Measurements from ENCODE around the gene PSMB10.
A peak's percentile ranks its signal among the peaks of the same experiment; 100 is the strongest.
"Not testable (repeated sequence)": the region's sequence is repeated elsewhere in the genome, so short reads cannot be mapped to it uniquely, and the experiment has no call there.

Gene PSMB10

DNA sequence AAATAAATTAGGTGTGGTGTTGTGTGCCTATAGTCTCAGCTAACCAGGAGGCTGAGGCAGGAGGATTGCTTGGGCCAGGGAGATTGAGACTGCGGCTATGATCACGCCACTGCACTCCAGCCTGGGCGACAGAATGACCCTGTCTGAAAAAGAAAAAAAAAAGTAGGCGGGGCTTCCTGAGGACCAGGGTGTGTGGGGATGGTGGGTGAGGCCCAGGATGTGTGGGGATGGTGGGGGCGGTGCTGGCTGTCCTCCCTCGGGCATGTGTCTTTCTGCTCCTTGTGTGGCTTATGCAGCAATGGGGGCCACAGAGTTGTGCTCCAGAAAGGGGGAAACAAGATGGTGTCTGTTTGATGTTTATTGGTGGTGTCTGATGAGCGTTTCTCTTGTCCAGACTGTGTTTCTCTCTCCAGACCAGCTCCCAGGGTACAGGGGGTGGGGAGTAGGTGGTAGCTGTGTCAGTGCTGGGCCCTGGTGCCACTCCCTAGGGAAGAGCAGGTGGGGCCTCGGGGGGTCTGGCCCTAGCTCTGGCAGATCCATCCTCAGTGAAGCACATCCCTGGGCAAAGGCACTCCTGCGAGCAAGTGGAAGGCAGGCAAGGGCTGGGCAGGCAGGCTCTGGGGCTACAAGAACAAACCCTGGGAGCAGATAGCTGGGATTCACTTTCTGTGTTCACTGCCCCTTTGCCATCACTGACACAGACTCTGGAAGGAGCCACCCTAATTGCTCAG lies 5.0 kb upstream of the PSMB10 start:
- DNase-seq: no peak

DNA sequence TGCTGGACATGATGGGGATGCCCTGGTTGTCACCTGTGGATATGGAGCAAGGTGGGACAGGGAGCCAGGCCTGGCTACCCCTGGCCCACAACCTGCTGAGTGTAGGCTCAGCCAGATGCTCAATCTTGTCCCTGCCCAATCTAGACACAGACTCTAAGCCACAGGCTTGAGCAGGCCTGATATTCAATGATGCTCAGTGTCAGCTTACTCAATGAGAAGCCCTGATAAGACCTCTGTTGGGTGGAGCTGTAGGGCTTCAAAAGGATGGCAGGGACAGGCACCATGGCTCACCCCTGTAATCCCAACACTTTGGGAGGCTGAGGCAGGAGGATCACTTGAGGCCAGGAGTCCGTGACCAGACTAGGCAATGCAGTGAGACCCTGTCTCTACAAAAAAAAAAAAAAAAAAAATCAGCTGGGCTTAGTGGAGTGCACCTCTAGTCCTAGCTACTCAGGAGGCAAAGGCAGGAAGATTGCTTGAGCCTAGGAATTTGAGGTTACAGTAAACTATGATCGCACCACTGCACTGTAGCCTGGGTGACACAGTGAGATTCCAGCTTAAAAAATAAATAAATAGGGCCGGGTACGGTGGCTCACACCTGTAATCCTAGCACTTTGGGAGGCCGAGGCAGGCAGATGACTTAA lies 3.9 kb upstream of the PSMB10 start:
- DNase-seq: no peak

DNA sequence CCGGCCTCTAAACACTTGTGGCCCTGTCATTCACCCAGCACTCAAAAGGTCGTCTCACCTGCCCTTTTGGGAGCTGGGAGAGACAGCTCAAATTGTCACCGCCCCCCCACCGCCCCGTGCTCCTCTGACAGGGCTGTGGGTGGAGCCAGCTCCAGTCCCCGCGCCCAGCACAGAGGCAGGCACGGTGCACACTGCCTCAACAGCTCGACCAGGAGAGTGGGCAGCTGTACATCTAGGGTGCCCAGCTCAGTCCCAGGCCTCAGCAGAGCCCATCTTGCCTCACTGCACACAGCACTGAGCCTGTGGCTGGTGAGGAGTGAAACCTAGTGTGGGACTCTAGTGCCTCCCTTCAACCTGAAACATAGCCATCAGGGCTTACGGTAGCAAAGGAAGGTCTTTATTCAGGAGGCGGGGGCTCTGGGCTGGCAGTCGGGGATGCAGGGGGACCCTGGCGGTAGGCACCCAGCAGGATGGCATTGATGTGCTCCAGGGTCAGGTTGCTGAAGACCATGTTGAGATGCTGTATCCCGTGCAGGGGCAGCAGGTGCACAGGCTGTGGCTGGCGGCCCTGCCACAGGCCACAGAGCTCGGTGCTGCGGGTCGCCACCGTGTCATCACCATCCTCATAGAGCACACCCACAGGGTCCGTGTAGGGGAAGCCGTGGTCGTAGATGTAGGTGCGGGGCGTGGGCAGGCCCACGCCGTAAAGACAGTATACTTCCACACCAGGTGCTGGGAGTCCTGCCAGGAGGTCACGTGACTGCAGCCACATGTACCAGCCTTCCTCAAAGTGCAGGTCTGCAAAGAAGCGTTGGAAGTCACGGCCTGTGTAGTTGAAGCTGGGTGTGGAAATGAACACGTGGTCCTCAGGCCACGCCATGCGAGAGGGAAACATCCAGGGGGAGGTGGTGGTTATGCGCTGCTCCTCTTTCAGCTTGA lies 3.1 kb upstream of the PSMB10 start:
- no peak for DNase-seq

DNA sequence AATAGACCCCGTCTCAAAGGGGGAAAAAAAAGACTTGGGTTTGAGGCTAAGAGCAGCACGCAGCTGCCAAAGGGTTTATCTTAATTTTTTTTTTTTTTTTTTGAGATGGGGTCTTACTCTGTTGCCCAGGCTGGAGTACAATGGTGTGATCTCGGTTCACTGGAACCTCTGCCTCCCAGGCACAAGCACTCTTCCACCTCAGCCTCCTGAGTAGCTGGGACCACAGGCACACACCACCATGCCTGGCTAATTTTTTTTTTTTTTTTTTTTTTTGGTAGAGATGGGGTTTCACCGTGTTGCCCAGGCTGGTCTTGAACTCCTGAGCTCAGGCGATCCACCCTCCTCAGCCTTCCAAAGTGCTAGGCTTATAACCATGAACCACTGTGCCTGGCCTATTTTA lies 1.1 kb upstream of the PSMB10 start:
- not testable (repeated sequence) for DNase-seq

DNA sequence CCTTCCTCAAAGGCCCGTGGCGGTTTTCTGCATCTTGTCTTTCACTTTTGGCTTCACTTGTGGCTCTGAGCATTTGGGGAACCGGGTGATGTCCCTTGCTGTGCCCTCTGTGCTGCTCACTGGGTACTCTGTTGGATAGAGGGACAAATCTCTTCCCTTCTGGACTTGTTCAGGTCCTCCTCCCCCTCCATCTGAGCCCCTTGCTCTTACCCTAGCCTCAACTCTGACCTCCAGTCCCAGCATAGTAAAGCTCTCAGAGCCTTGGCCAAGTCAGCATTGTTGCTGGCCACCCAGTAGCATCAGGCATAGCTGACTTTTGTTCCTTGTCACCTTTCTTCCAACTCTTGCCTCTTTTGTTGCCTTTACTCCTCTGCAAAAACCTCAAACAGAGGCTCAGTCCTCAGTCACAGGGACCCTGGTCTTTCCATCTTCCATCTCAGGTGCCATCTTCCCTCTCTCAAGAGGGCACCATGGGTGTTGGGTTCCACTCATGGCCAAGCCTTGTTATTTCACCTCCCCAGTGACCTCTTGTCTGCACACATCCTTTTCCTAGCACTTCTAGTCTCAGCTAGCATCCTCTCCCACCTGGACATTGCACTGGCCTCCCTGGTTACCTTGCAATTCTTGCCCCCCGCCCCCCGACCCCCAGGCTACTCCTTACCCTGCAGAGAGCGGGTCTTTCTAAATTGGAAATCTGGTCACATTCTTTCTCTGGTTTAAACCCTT lies 393 bp upstream of the PSMB10 start:
- no peak for DNase-seq

DNA sequence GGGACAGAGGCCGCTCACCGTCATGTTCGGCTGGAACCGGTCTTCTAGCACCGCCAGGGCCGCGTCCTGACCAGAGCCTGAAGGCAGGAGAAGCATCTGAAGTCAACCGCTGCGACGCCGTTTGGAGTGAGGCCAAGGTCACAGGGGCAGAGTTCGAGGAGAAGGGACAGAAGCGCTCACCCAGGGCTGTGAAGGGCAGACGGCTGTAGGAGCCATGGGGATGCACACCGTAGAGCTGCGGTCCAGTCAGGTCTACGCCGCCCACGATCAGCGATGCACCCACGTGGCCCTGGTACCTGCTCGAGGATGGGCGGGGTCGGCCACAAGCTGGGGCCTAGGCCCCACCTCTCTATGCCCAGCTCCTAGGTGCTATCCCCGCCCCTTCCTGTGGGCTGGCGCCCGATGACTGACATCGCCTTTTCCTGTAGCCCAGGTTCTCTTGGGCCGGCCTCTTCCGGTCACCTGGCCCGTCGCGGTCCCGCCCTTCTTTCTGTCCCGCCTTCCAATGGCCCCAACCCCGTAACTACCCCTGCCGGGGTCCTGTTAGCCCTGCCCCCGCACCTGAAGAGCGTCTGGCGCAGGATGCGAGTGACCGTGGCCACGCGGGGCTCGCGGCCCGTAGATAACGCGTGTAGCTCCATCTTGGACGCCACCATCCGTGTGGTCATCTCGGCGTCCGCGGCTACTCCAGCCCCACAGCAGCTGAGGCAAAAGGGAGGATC lies 1.1 kb downstream of the PSMB10 start:
- peak; percentile 66 to 77 for DNase-seq

DNA sequence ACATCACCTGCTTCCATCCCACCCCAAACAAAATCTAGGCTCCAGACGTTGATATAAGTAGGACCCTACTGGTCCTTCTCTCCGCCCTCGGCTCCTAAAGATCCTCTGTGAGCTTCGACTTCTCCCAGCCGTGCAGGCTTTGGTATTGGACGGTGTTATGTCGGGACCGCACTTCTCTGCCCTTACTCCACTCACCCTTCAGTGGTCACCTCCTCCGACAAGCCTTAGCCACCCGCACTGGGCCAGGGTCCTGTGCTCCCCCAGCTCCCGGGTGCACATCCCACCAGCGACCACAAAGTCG lies 1.6 kb downstream of the PSMB10 start:
- no peak for DNase-seq

DNA sequence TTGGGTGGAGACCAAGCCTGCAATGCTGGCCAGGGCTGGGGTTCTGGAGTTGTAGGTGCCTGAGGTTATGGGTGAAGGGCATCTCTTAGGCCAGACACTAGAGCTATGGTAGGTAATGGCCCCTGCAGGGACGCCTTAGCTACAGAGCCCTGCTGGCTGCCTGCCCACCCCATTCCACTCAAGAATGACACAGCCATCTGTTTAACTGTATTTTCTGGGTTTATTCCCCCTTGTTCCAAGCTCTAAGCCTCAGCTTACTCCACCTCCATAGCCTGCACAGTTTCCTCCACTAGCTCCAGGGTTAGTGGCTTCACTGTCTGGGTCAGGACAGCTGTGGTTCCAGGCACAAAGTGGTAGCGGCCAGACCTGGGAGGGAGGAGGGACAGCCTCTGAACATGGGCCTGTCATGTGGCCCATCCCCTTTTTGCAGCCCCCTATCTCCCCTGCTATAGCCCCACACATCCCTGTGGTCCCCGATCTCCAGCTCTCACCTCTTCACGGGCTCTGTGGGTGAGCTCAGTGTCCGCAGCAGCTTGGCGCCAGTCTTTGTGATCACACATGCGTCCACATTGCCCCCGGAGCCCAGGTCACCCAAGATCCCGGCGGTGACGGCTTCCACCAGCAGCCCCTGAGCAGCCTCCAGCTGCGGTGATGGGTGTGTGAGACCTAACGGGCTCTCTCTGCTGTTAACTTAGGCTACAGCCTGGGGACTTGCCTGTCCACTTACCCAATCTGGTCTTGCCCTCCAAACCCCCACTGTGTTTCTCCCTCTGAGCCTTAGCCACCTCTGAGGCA lies 2.1 kb downstream of the PSMB10 start:
- no peak for DNase-seq

DNA sequence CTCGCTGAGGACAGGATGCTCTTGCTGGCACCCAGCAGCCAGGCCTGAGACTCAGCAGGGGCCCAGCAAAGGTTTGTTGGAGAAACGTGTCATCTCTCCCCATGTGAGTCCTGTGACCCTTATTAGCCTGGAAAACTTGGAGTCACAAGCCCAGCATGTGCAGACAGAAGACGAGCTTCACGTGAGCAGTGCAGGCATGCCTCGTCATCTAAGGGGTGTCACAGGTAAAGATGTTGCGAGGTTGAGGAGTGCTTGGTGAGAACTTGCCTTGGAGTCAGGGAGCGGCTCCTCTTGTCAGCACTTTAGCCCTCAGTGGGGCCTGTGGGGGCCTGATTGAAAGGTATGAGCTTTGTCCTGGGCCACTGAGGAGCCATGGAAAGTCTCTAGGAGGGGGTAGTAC lies 2.8 kb downstream of the PSMB10 start:
- DNase-seq: no peak

DNA sequence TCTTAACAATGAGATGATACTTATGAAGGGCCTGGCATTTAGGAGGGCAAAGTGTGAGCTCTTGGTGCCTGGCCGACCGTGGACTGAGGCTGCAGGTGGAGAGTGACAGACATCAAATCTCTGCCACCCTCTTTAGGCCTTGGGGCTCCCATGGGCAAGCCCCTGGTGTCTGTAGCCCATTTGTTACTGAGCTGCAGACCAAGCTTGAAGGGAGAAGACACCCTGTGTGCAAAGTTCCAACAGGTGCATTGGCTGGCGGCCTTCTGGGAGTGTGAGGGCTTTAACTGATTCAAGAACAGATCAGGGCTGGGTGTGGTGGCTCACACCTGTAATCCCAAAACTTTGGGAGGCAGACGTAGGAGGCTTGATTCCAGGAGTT lies 4.2 kb downstream of the PSMB10 start:
- DNase-seq: no peak

DNA sequence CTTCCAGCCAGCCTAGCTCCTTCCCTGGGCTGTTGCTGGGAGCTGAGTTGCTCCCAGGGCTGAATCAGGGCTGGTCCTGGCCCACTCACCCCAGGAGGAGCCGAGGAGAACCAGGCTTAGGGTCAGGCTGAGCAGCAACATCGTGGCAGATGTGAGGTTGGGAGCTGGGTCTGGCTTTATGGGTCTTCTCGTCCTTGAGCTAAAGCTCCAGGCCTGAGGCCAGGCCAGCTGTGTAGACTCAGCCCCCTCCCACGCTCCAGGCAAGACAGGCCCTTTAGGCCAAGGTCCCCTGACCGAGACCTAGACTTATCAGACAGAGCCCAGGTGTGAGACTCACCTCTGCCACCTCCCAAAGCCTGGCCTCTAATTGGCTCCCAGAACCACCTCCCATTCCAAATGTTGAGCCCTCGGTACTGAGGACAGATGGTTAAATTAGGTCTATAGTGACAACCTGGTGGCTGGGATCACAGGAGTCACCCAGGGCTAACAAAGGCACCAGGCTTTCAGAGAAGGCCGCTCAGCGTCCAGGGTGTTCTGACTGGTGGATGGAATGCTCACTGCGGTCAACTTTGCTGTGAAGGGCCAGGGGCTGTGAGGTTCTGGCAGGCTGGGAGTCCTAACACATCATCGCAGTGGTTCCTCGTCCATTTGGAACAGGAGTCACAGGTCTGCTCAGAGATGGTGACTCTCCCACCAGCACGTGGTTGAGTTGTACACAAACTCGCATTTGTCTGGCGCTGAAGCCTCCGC lies 4.8 kb downstream of the PSMB10 start, which contains the start of gene CTRL:
Gene CTRL (minus strand): TSS at position 151 of the 750 bp plus-strand sequence. CDS start 10 bp downstream, at position 141.
- DNase-seq: no peak

DNA sequence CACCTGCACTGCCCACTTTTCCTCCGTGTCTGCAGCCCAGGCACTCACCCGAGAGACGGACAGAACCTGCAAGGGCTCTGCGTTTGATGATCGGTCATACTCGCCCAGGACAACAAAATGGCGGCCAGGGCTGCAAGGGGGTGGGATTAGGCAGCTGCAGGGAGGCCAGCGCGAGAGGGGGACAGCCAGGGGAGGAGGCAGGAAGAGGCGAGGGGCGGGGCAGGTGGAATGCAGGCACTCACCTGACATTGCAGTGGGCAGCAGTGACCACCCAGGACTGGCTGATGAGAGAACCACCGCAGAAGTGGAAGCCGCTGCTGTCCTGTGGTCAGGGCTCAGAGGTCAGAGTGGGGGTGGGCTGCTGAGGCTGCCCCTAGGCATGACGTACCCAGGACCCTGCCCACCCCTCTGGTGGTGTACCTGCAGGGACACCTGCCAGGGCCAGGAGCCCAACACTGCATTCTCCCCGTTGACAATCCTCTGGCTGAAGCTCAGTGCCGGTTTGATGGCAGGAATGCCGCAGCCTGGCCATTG lies 5.9 kb downstream of the PSMB10 start:
- no peak for DNase-seq

DNA sequence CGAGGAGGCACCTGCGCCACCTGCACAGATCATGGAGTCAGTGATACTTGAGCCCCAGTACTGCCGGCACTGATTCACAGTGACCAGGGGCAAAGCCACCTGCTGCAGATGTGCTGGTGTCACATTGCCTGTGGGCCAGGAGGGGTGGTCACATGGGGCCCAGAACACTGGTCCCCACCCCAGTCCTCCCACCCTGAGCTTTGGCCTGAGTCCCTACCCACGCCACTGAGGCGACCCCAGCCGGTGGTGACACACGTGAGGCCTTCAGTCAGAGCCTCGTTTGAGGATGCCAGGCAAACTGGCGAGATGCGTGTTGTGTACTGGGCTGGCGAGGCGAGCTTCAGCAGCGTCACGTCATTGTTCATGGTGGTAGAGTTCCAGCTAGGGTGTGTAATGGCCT lies 6.5 kb downstream of the PSMB10 start:
- DNase-seq: no peak

DNA sequence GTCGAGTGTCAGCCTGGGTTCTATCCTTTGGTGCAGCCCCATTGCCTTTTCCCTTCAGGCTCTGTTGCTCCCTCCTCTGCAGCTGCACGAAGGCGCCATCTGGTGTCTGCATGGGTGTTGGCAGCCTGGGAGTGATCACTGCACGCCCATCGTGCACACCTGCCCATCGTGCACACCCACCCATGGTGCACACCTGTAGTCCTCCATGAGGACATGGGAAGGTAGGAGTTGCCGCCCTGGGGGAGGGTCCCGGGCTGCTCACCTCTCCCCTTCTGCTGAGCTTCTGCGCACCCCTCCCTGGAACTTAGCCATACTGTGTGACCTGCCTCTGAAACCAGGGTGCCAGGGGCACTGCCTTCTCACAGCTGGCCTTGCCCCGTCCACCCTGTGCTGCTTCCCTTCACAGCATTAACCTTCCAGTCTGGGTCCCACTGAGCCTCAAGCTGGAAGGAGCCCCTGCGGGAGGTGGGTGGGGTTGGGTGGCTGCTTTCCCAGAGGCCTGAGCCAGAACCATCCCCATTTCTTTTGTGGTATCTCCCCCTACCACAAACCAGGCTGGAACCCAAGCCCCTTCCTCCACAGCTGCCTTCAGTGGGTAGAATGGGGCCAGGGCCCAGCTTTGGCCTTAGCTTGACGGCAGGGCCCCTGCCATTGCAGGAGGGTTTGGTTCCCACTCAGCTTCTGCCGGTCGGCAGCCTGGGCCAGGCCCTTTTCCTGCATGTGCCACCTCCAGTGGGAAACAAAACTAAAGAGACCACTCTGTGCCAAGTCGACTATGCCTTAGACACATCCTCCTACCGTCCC lies 7.9 kb downstream of the PSMB10 start:
- DNase-seq: peak in 1 of 2 experiments; percentile 57

DNA sequence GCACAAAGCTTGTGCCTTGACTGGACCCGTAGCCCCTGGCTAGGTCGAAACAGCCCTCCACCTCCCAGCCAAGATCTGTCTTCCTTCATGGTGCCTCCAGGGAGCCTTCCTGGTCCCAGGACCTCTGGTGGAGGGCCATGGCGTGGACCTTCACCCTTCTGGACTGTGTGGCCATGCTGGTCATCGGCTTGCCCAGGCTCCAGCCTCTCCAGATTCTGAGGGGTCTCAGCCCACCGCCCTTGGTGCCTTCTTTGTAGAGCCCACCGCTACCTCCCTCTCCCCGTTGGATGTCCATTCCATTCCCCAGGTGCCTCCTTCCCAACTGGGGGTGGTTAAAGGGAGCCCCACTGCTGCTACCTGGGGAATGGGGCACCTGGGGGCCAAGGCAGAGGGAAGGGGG lies 8.5 kb downstream of the PSMB10 start:
- DNase-seq: no peak

DNA sequence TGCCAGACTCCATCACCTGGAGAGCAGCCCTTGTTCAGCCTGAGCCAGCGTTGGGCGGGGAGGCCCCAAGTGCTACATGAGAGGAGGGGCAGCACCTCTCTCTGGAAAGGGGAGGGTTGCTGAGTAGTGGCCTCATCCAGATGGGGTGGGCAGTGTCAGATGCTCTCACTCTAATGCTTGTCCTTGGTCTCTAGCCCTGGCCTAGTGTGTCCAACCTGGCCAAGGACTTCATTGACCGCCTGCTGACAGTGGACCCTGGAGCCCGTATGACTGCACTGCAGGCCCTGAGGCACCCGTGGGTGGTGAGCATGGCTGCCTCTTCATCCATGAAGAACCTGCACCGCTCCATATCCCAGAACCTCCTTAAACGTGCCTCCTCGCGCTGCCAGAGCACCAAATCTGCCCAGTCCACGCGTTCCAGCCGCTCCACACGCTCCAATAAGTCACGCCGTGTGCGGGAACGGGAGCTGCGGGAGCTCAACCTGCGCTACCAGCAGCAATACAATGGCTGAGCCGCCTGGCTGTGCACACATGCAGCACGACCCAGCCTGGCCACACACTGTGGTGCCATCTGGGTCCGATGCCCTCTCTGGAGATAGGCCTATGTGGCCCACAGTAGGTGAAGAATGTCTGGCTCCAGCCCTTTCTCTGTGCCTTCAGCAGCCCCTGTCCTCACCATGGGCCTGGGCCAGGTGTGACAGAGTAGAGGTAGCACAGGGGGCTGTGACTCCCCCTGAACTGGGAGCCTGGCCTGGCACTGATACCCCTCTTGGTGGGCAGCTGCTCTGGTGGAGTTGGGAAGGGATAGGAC lies 9.3 kb downstream of the PSMB10 start:
- no peak for DNase-seq

DNA sequence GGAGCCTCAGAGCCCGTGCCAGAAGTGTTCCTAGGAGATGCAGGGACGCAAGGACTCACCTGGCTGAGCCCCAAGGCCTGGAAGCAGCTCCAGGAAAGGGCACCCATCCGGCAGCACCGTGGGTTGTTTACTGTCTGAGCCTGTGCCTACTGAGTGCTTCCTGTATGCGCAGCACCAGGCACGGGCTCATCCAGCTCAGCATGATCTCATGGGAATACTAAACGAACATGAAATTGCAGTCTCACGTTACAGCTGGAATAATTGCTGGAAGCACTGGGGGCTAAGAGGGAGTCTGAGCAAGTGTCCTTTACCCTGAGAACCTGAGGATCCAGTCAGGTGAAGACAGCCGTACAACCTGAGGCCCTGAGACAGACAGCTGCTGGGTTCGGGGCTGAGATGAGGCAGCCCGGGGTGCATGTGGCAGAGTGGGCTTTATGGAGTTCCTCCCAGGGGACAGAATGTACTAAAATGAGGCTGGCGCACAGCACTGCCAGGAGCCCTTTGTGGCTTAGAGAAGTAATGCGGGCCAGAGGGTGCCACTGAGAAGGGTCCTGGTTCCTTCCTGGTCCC lies 10.4 kb downstream of the PSMB10 start:
- no peak for DNase-seq

All from NCI-H446 (cell line).